Measurements from ENCODE around the gene NXT1. TPM values are rescaled to one million over a fixed set of nuclear protein-coding genes. Genes with fewer than 3 reads are reported as not detected.

The NXT1 gene
- total RNA-seq, 2 experiments from 2014 or later, result 33.7 to 76.5 TPM

GRCh38 chr20:23350904-23351838, 580 bp downstream of the NXT1 start:
- Histone ChIP-seq H3K79me2 (ENCODE audit: insufficient read depth, low read depth, low read length) (peaks cover 51% of the 10 kb centered on the region), H3K9me2 (ENCODE audit: insufficient read depth, low read length) (no peaks in the 10 kb centered on the region), H3K4me1 (ENCODE audit: insufficient read depth, low read length, poor library complexity, severe bottlenecking) (peaks cover 22% of the 10 kb centered on the region), H2AFZ (ENCODE audit: low read length) (peak overlapping the region; percentile 47; the same call in 1 of the 2 replicates), H3K27ac (ENCODE audit: low read depth, low read length, poor library complexity, severe bottlenecking) (peak overlapping the region; percentile 92), H3K4me3 (ENCODE audit: low read depth, low read length, poor library complexity, severe bottlenecking) (peak overlapping the region; percentile 97), H3K4me2 (ENCODE audit: low read length) (peak overlapping the region; percentile 82), H3K36me3 (ENCODE audit: insufficient read depth, low read length) (peaks cover 36% of the 10 kb centered on the region), H3K9me3 (ENCODE audit: low read length) (no peaks in the 10 kb centered on the region), H4K20me1 (ENCODE audit: insufficient read depth, low read length) (peaks cover 18% of the 10 kb centered on the region)
- intact Hi-C loops (cut with micrococcal nuclease; ENCODE audit: unreplicated experiment), result loop anchor here (1.0 kb wide), 2 partner anchors 7 to 70 kb away; partner anchors contain the start of gene NAPB
- BruUV-seq (replicated peaks), result no TSS peak
- peak; percentile 62 for DNase-seq (ENCODE audit: low spot score)
- no peak for TF ChIP-seq CTCF (conservative IDR thresholded peaks at IDR 0.05; ENCODE audit: low read length)
- POLR2A ChIA-PET, result interaction anchor here (1.0 to 2.3 kb wide), 7 partner anchors 7 to 72 kb away, joined by 3 to 25 read pairs (median 7); partner anchors contain the start of gene NAPB
- CTCF ChIA-PET (ENCODE audit: unreplicated experiment), result interaction anchor here (2.5 kb wide), 1 partner anchor 7 kb away, joined by 13 read pairs; no protein-coding TSS in a partner anchor

- POLR2A ChIA-PET, result no interaction called here
- peaks cover 45% of the 10 kb centered on the region for H3K79me2 ChIP-seq (ENCODE audit: insufficient read depth, low read depth, low read length)
Measured at GRCh38 chr20:23356203-23356602, 5.6 kb downstream of the NXT1 start.

More at GRCh38 chr20:23356203-23356602, 5.6 kb downstream of the NXT1 start:
- intact Hi-C loops (cut with micrococcal nuclease; ENCODE audit: unreplicated experiment), result no loop called here
- peaks cover 17% of the 10 kb centered on the region for H4K20me1 ChIP-seq (ENCODE audit: insufficient read depth, low read length)
- no peaks in the 10 kb centered on the region for H3K9me3 ChIP-seq (ENCODE audit: low read length)
- no peak for TF ChIP-seq CTCF (conservative IDR thresholded peaks at IDR 0.05; ENCODE audit: low read length)
- TF ChIP-seq EZH2phosphoT487 (IDR thresholded peaks at IDR 0.05; ENCODE audit: borderline replicate concordance, low read depth, low read length), result no peak
- H3K4me1 ChIP-seq (ENCODE audit: insufficient read depth, low read length, poor library complexity, severe bottlenecking), result peaks cover 40% of the 10 kb centered on the region
- no peak overlapping the region for H3K4me2 ChIP-seq (ENCODE audit: low read length)
- no peaks in the 10 kb centered on the region for H3K9me2 ChIP-seq (ENCODE audit: insufficient read depth, low read length)
- H3K36me3 ChIP-seq (ENCODE audit: insufficient read depth, low read length), result peaks cover 38% of the 10 kb centered on the region
- no TSS peak for BruUV-seq (replicated peaks)
- no peak overlapping the region for H2AFZ ChIP-seq (ENCODE audit: low read length)
- CTCF ChIA-PET (ENCODE audit: unreplicated experiment), result no interaction called here
- DNase-seq (ENCODE audit: low spot score), result no peak
- no peak overlapping the region for H3K27ac ChIP-seq (ENCODE audit: low read depth, low read length, poor library complexity, severe bottlenecking)
- no peak overlapping the region for H3K4me3 ChIP-seq (ENCODE audit: low read depth, low read length, poor library complexity, severe bottlenecking)
